Stimulated activated CD8-positive, alpha-beta memory T cell treated with anti-CD3 and anti-CD28 coated beads, Interleukin-15, amount 100 ng/mL, for 24 hours (primary cell): Measurements from ENCODE around the gene ZNF132.
"Not testable (repeated sequence)": the region's sequence is repeated elsewhere in the genome, so short reads cannot be mapped to it uniquely, and the experiment has no call there.

Source experiments
- DNase-seq: peaks from one replicate; pipeline ENCODE4 v3.0.0-alpha.2; 2020; ENCODE audit warnings: low read depth

ZNF132 gene

GRCh38 chr19:58466760-58467589, 27.0 kb upstream of the ZNF132 start, which contains the start of gene ZNF324:
TSS of gene ZNF324 (plus strand) at chr19:58467080. CDS start at chr19:58469186, 2,106 bp downstream.
- peak; percentile 95 for DNase-seq

- no peak for DNase-seq
Measured at GRCh38 chr19:58466089-58466759, 26.3 kb upstream of the ZNF132 start.

GRCh38 chr19:58460039-58460438, 20.1 kb upstream of the ZNF132 start:
- DNase-seq, result no peak

- no peak for DNase-seq
Measured at GRCh38 chr19:58456111-58456510, 16.2 kb upstream of the ZNF132 start.

GRCh38 chr19:58455306-58455705, 15.4 kb upstream of the ZNF132 start:
- DNase-seq, result no peak

- no peak for DNase-seq
Measured at GRCh38 chr19:58453743-58454142, 13.8 kb upstream of the ZNF132 start.

GRCh38 chr19:58451358-58452101, 11.6 kb upstream of the ZNF132 start, which contains the start of gene ZNF324B:
TSS of gene ZNF324B (plus strand) at chr19:58451622. CDS start at chr19:58453702, 2,080 bp downstream.
- peak; percentile 87 for DNase-seq

GRCh38 chr19:58450856-58451357, 11.0 kb upstream of the ZNF132 start:
- no peak for DNase-seq

GRCh38 chr19:58449980-58450379, 10.0 kb upstream of the ZNF132 start:
- DNase-seq, result not testable (repeated sequence)

- not testable (repeated sequence) for DNase-seq
Measured at GRCh38 chr19:58448860-58449259, 8.9 kb upstream of the ZNF132 start.

- not testable (repeated sequence) for DNase-seq
Measured at GRCh38 chr19:58442986-58443385, 3.0 kb upstream of the ZNF132 start.

- DNase-seq, result no peak
Measured at GRCh38 chr19:58440556-58440955, 603 bp upstream of the ZNF132 start.

- DNase-seq, result no peak
Measured at GRCh38 chr19:58434217-58434616, 5.7 kb downstream of the ZNF132 start.

- no peak for DNase-seq
Measured at GRCh38 chr19:58429745-58430144, 10.2 kb downstream of the ZNF132 start.

GRCh38 chr19:58428617-58429016, 11.3 kb downstream of the ZNF132 start:
- no peak for DNase-seq

- no peak for DNase-seq
Measured at GRCh38 chr19:58417071-58417470, 22.9 kb downstream of the ZNF132 start.

GRCh38 chr19:58416604-58417003, 23.3 kb downstream of the ZNF132 start:
- DNase-seq, result no peak

- DNase-seq, result no peak
Measured at GRCh38 chr19:58409010-58409790, 30.8 kb downstream of the ZNF132 start.

- peak; percentile 87 for DNase-seq
Measured at GRCh38 chr19:58408152-58409009, 31.6 kb downstream of the ZNF132 start, which contains the start of gene ZNF584. TSS of gene ZNF584 (plus strand) at chr19:58408649. CDS start at chr19:58409148, 499 bp downstream.

- no peak for DNase-seq
Measured at GRCh38 chr19:58407658-58408151, 32.2 kb downstream of the ZNF132 start.
